ENCODE results near the gene SEC23IP.

DNA sequence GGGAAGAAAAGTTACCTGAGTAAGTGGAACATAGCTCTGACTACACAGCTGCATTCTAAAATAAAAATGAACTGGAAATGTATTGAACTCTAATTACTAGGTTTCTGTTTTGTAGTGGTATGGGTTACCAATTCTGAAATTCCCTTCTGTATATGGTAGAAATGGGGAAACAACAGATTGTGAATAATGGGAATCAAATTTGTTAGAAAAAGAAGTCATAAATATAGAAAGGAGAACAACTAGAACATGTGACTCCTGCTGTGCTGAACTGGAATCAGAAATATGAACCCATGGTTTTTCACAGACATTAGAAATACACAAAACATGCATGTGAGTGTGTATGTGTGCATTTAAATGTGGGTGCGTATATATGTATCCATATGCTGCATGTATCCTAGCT lies 46.9 kb upstream of the SEC23IP start:
- TF ChIP-seq CTCF (IDR thresholded peaks at IDR 0.05; ENCODE audit: insufficient read depth, low read depth, low read length), result no peak
- TF ChIP-seq EZH2 (IDR thresholded peaks at IDR 0.05; ENCODE audit: insufficient read depth, low read length), result no peak

Data from astrocyte (in vitro differentiated cells and primary cell).